Smooth muscle cell (in vitro differentiated cells): ENCODE results near the gene VPS51. TPM values are rescaled to one million over a fixed set of nuclear protein-coding genes. Genes with fewer than 3 reads are reported as not detected.
A peak's percentile ranks its signal among the peaks of the same experiment; 100 is the strongest.
"Not testable (repeated sequence)": the region's sequence is repeated elsewhere in the genome, so short reads cannot be mapped to it uniquely, and the experiment has no call there.

Experiments
- DNase-seq: peaks from one replicate; lab custom pipeline; 2025; ENCODE audit not compliant: unreplicated experiment; lab: John Stamatoyannopoulos, UW
- H2AFZ ChIP-seq: fragments of 200-600 bp; sonication (generic); 2 replicates; pipeline ENCODE4 v1.6.0; 2016; ENCODE audit warnings: antibody characterized with exemption, low read depth, mild to moderate bottlenecking
- H3F3A ChIP-seq: fragments of 200-600 bp; sonication (generic); 2 replicates; pipeline ENCODE4 v1.6.0; 2017; ENCODE audit warnings: antibody characterized with exemption, low read depth
- H3K27ac ChIP-seq: fragments of 200-600 bp; sonication (generic); 2 replicates; pipeline ENCODE4 v1.5.1; 2016; ENCODE audit warnings: low read depth, mild to moderate bottlenecking
- H3K27me3 ChIP-seq: fragments of 200-600 bp; sonication (generic); 2 replicates; pipeline ENCODE4 v1.6.1; 2016; ENCODE audit warnings: low read depth, mild to moderate bottlenecking
- H3K36me3 ChIP-seq: fragments of 200-600 bp; sonication (generic); 2 replicates; pipeline ENCODE4 v1.5.1; 2016; ENCODE audit warnings: low read depth
- H3K4me1 ChIP-seq: fragments of 200-600 bp; sonication (generic); 2 replicates; pipeline ENCODE4 v1.5.1; 2016; ENCODE audit warnings: low read depth
- H3K4me2 ChIP-seq: fragments of 200-600 bp; sonication (generic); 2 replicates; pipeline ENCODE4 v1.6.0; 2016; ENCODE audit warnings: mild to moderate bottlenecking
- H3K4me3 ChIP-seq: fragments of 200-600 bp; sonication (generic); 2 replicates; pipeline ENCODE4 v1.5.1; 2016; ENCODE audit warnings: mild to moderate bottlenecking
- H3K79me2 ChIP-seq: fragments of 200-600 bp; sonication (generic); 2 replicates; pipeline ENCODE4 v1.6.0; 2016; ENCODE audit warnings: low read depth, mild to moderate bottlenecking
- H3K9ac ChIP-seq: fragments of 200-600 bp; sonication (generic); 2 replicates; pipeline ENCODE4 v1.6.0; 2016; ENCODE audit warnings: low read depth
- H3K9me3 ChIP-seq: fragments of 200-600 bp; sonication (generic); replicated peaks from 2 replicates; pipeline ENCODE4 v1.5.1; 2016; ENCODE audit warnings: low read depth
- H4K20me1 ChIP-seq: fragments of 200-600 bp; sonication (generic); 2 replicates; pipeline ENCODE4 v1.6.0; 2016; ENCODE audit warnings: low read depth
- CTCF ChIP-seq: fragments of 200-600 bp; sonication (generic); IDR thresholded peaks from 2 replicates; pipeline ENCODE4 v1.5.1; 2017; ENCODE audit warnings: borderline replicate concordance, mild to moderate bottlenecking, antibody characterized with exemption; ENCODE audit not compliant: insufficient read depth, poor library complexity, severe bottlenecking
- WGBS: methylation state at CpG from one replicate; pipeline ENCODE4 v1.1.7; 2016; ENCODE audit warnings: low lambda C conversion rate; 5-methylcytosine and 5-hydroxymethylcytosine counted together
- polyA plus RNA-seq: library from polyadenylated mRNA; unstranded; fragments of >200 nt; fragmentation: Nextera tagmentation; extraction: Ambion mirVana; gene quantifications from 2 replicates; pipeline ENCODE4 v1.2.1, GENCODE V29; 2016
- total RNA-seq: library from RNA; depleted of rRNA; stranded (reverse); fragments of >200 nt; gene quantifications from 2 replicates; pipeline ENCODE4 v1.2.3, GENCODE V29; 2014

VPS51 gene
- total and polyA plus RNA-seq, 2 experiments from 2014 or later = 55.2 to 154 TPM

- H3F3A ChIP-seq = no peaks in the 10 kb centered on the region
Observed at GRCh38 chr11:65148657-65149056, 52.6 kb downstream of the VPS51 start.

GRCh38 chr11:65150131-65150508, 54.1 kb downstream of the VPS51 start:
- not testable (repeated sequence) for H4K20me1 ChIP-seq, H3F3A ChIP-seq, H2AFZ ChIP-seq, H3K4me3 ChIP-seq, H3K9me3 ChIP-seq, DNase-seq, H3K27me3 ChIP-seq, H3K9ac ChIP-seq, H3K4me1 ChIP-seq, H3K79me2 ChIP-seq, H3K36me3 ChIP-seq
- 90% methylated on average over 10 of the region's 10 CpGs for WGBS
- peak overlapping the region; percentile 69 for H3K4me2 ChIP-seq
- H3K27ac ChIP-seq = peak overlapping the region; percentile 70

More at GRCh38 chr11:65148657-65149056, 52.6 kb downstream of the VPS51 start:
- H3K27me3 ChIP-seq = peaks cover 12% of the 10 kb centered on the region
- H3K27ac ChIP-seq = no peak overlapping the region
- H3K4me2 ChIP-seq = no peak overlapping the region
- DNase-seq = no peak
- no peaks in the 10 kb centered on the region for H3K79me2 ChIP-seq
- H4K20me1 ChIP-seq = no peaks in the 10 kb centered on the region
- no peak for TF ChIP-seq CTCF
- H3K36me3 ChIP-seq = no peaks in the 10 kb centered on the region
- 94% methylated on average over 5 of the region's 5 CpGs for WGBS
- no peaks in the 10 kb centered on the region for H3K9me3 ChIP-seq
- no peak overlapping the region for H3K9ac ChIP-seq
- H3K4me1 ChIP-seq = no peaks in the 10 kb centered on the region
- no peak overlapping the region for H3K4me3 ChIP-seq
- no peak overlapping the region for H2AFZ ChIP-seq

- H3K36me3 ChIP-seq = no peaks in the 10 kb centered on the region
- H3F3A ChIP-seq = no peaks in the 10 kb centered on the region
- no peak overlapping the region for H2AFZ ChIP-seq
- WGBS = 27% methylated on average over 12 of the region's 12 CpGs
- peak overlapping the region; percentile 70 for H3K27ac ChIP-seq
- no peaks in the 10 kb centered on the region for H4K20me1 ChIP-seq
- DNase-seq = peak; percentile 75
- no peak overlapping the region for H3K4me3 ChIP-seq
- no peak overlapping the region for H3K9ac ChIP-seq
- no peaks in the 10 kb centered on the region for H3K79me2 ChIP-seq
- TF ChIP-seq CTCF = no peak
- H3K27me3 ChIP-seq = peaks cover 5% of the 10 kb centered on the region
- no peaks in the 10 kb centered on the region for H3K9me3 ChIP-seq
- H3K4me1 ChIP-seq = no peaks in the 10 kb centered on the region
- H3K4me2 ChIP-seq = peak overlapping the region; percentile 69
Observed at GRCh38 chr11:65150509-65151299, 54.7 kb downstream of the VPS51 start.

- Histone ChIP-seq H4K20me1 (no peaks in the 10 kb centered on the region), H3F3A (no peaks in the 10 kb centered on the region), H3K9ac (no peak overlapping the region), H3K27me3 (peaks cover 5% of the 10 kb centered on the region), H2AFZ (no peak overlapping the region), H3K4me2 (no peak overlapping the region), H3K79me2 (no peaks in the 10 kb centered on the region), H3K4me1 (no peaks in the 10 kb centered on the region), H3K4me3 (no peak overlapping the region), H3K9me3 (no peaks in the 10 kb centered on the region), H3K27ac (no peak overlapping the region), H3K36me3 (no peaks in the 10 kb centered on the region)
- no peak for TF ChIP-seq CTCF
- WGBS = 92% methylated on average over 3 of the region's 3 CpGs
- DNase-seq = no peak
Observed at GRCh38 chr11:65151331-65151899, 55.4 kb downstream of the VPS51 start.
